GM19193 (cell line): ENCODE data around the gene TYMS.

Source experiments
- POLR2A ChIP-seq: IDR thresholded peaks from 4 replicates; pipeline ENCODE4 v1.6.1; 2011; ENCODE audit not compliant: insufficient read depth, insufficient read length; ENCODE audit errors: extremely low read depth

Gene TYMS

GRCh38 chr18:629269-630150 is 27.9 kb upstream of the TYMS start:
- TF ChIP-seq POLR2A = no peak

GRCh38 chr18:631560-631959 is 25.9 kb upstream of the TYMS start:
- no peak for TF ChIP-seq POLR2A

GRCh38 chr18:634551-635045 is 22.9 kb upstream of the TYMS start:
- TF ChIP-seq POLR2A = no peak

- TF ChIP-seq POLR2A = no peak
Observed at GRCh38 chr18:635171-635570, 22.3 kb upstream of the TYMS start.

- TF ChIP-seq POLR2A = no peak
Observed at GRCh38 chr18:641224-641623, 16.2 kb upstream of the TYMS start.

GRCh38 chr18:644395-645004 is 13.0 kb upstream of the TYMS start:
- TF ChIP-seq POLR2A = no peak

GRCh38 chr18:647304-647703 is 10.1 kb upstream of the TYMS start:
- no peak for TF ChIP-seq POLR2A

GRCh38 chr18:649341-649740 is 8.1 kb upstream of the TYMS start:
- no peak for TF ChIP-seq POLR2A

- no peak for TF ChIP-seq POLR2A
Observed at GRCh38 chr18:650428-650858, 7.0 kb upstream of the TYMS start.

GRCh38 chr18:652131-652530 is 5.3 kb upstream of the TYMS start:
- TF ChIP-seq POLR2A = no peak

GRCh38 chr18:653512-653911 is 3.9 kb upstream of the TYMS start:
- no peak for TF ChIP-seq POLR2A

- no peak for TF ChIP-seq POLR2A
Observed at GRCh38 chr18:654601-655000, 2.9 kb upstream of the TYMS start.

- TF ChIP-seq POLR2A = no peak
Observed at GRCh38 chr18:655445-655844, 2.0 kb upstream of the TYMS start.

GRCh38 chr18:658001-658946 is 821 bp downstream of the TYMS start:
- TF ChIP-seq POLR2A = peak; percentile 71
